GM23338 (cell line): ENCODE data around the gene MTPN. TPM values are rescaled to one million over a fixed set of nuclear protein-coding genes. Genes with fewer than 3 reads are reported as not detected.

ENCODE experiments used
- ATAC-seq: fragments of 200-7000 bp; cut with Tn5 transposase; 3 replicates; pipeline ENCODE4 v1.9.1; 2020
- DNase-seq: peaks from one replicate; pipeline ENCODE4 v3.0.0-alpha.2; 2015; ENCODE audit warnings: low spot score
- H2AFZ ChIP-seq: fragments of 200-600 bp; sonication (generic); 2 replicates; pipeline ENCODE4 v1.8.0; 2016; ENCODE audit warnings: antibody characterized with exemption, mild to moderate bottlenecking, moderate library complexity
- H3F3A ChIP-seq: fragments of 200-600 bp; sonication (generic); replicated peaks from 2 replicates; pipeline ENCODE4 v1.8.0; 2017; ENCODE audit warnings: antibody characterized with exemption, mixed run types, low read depth
- H3K27ac ChIP-seq: fragments of 200-600 bp; sonication (generic); 2 replicates; pipeline ENCODE4 v1.6.1; 2016; ENCODE audit warnings: low read depth
- H3K27me3 ChIP-seq: fragments of 200-600 bp; sonication (generic); 2 replicates; pipeline ENCODE4 v1.8.0; 2016; ENCODE audit warnings: mild to moderate bottlenecking, mixed run types, moderate library complexity; ENCODE audit not compliant: insufficient read depth
- H3K36me3 ChIP-seq: fragments of 200-600 bp; sonication (generic); 2 replicates; pipeline ENCODE4 v1.8.0; 2016; ENCODE audit warnings: mild to moderate bottlenecking; ENCODE audit not compliant: insufficient read depth
- H3K4me1 ChIP-seq: fragments of 200-600 bp; sonication (generic); 2 replicates; pipeline ENCODE4 v1.8.0; 2016; ENCODE audit warnings: mild to moderate bottlenecking, moderate library complexity; ENCODE audit not compliant: insufficient read depth
- H3K4me2 ChIP-seq: fragments of 200-600 bp; sonication (generic); 2 replicates; pipeline ENCODE4 v1.7.1; 2017; ENCODE audit warnings: mixed run types
- H3K4me3 ChIP-seq: fragments of 200-600 bp; sonication (generic); 2 replicates; pipeline ENCODE4 v1.6.1; 2016; ENCODE audit warnings: mixed run types
- H3K79me2 ChIP-seq: fragments of 200-600 bp; sonication (generic); replicated peaks from 2 replicates; pipeline ENCODE4 v1.8.0; 2017; ENCODE audit warnings: mild to moderate bottlenecking; ENCODE audit not compliant: insufficient read depth
- H3K9me2 ChIP-seq: fragments of 200-600 bp; sonication (generic); 2 replicates; pipeline ENCODE4 v1.8.0; 2017; ENCODE audit not compliant: insufficient read depth
- H4K20me1 ChIP-seq: fragments of 200-600 bp; sonication (generic); replicated peaks from 2 replicates; pipeline ENCODE4 v1.8.0; 2017; ENCODE audit warnings: mild to moderate bottlenecking; ENCODE audit not compliant: insufficient read depth
- H3K27ac Mint-ChIP-seq: 2 replicates; pipeline ENCODE4 v1.8.0; 2020; ENCODE audit warnings: inconsistent platforms, mild to moderate bottlenecking, moderate library complexity, mixed read lengths
- H3K27me3 Mint-ChIP-seq: 3 replicates; pipeline ENCODE4 v1.8.0; 2022; ENCODE audit warnings: low read depth, mild to moderate bottlenecking, moderate library complexity, mixed read lengths, inconsistent platforms; ENCODE audit not compliant: insufficient read depth, poor library complexity
- H3K36me3 Mint-ChIP-seq: 3 replicates; pipeline ENCODE4 v1.8.0; 2021; ENCODE audit warnings: low read depth, mild to moderate bottlenecking, inconsistent platforms, moderate library complexity, mixed read lengths
- H3K4me1 Mint-ChIP-seq: 3 replicates; pipeline ENCODE4 v1.8.0; 2020; ENCODE audit warnings: mild to moderate bottlenecking, inconsistent platforms, mixed read lengths
- H3K4me3 Mint-ChIP-seq: 3 replicates; pipeline ENCODE4 v1.8.0; 2021; ENCODE audit warnings: moderate library complexity, mild to moderate bottlenecking, inconsistent platforms, mixed read lengths
- H3K9me3 Mint-ChIP-seq: 3 replicates; pipeline ENCODE4 v1.8.0; 2020; ENCODE audit warnings: moderate library complexity, mild to moderate bottlenecking, inconsistent platforms, mixed read lengths
- CTCF ChIP-seq, 2 experiments: fragments of 200-600 bp in 1 of 2; sonication (generic) in 1 of 2; conservative IDR thresholded peaks; 2 replicates each; pipeline versions ENCODE4 v1.5.1 to v1.6.1; 2016 to 2017; ENCODE audit warnings: antibody characterized with exemption in 2 of 2, low read depth in 2 of 2, mild to moderate bottlenecking in 2 of 2, moderate library complexity in 1 of 2
- EZH2 ChIP-seq: fragments of 200-600 bp; sonication (generic); IDR thresholded peaks from one replicate; pipeline ENCODE4 v1.8.0; 2017; ENCODE audit warnings: antibody characterized with exemption, mild to moderate bottlenecking, low read depth; ENCODE audit not compliant: unreplicated experiment
- EZH2phosphoT487 ChIP-seq: fragments of 200-600 bp; sonication (generic); IDR thresholded peaks from one replicate; pipeline ENCODE4 v1.8.1; 2018; ENCODE audit warnings: antibody characterized with exemption; ENCODE audit not compliant: unreplicated experiment
- JUNB ChIP-seq: IDR thresholded peaks from one replicate; pipeline ENCODE4 v1.6.1; 2016; ENCODE audit warnings: antibody characterized with exemption; ENCODE audit not compliant: unreplicated experiment
- NANOG ChIP-seq: IDR thresholded peaks from 2 replicates; pipeline ENCODE4 v1.6.1; 2016; ENCODE audit warnings: antibody characterized with exemption, borderline replicate concordance
- POLR2AphosphoS5 ChIP-seq: IDR thresholded peaks from 2 replicates; pipeline ENCODE4 v1.6.1; 2016; ENCODE audit warnings: antibody characterized with exemption, low read depth
- STAT1 ChIP-seq: IDR thresholded peaks from one replicate; pipeline ENCODE4 v1.6.1; 2016; ENCODE audit warnings: antibody characterized with exemption; ENCODE audit not compliant: unreplicated experiment
- ZNF114 ChIP-seq: fragments of 250-450 bp; sonication (Bioruptor Pico); IDR thresholded peaks from 2 replicates; pipeline ENCODE4 v1.5.0; 2020; ENCODE audit warnings: mild to moderate bottlenecking, moderate library complexity
- ZNF331 ChIP-seq: fragments of 250-450 bp; sonication (Bioruptor Pico); IDR thresholded peaks from 2 replicates; pipeline ENCODE4 v1.5.0; 2020; ENCODE audit warnings: low read depth, mild to moderate bottlenecking, moderate library complexity
- ZNF462 ChIP-seq: fragments of 250-450 bp; sonication (Bioruptor Pico); IDR thresholded peaks from 2 replicates; pipeline ENCODE4 v1.5.0; 2020; ENCODE audit warnings: mild to moderate bottlenecking, moderate library complexity
- polyA plus RNA-seq: library from polyadenylated mRNA; unstranded; fragments of >200 nt; fragmentation: Nextera tagmentation; extraction: Ambion mirVana; gene quantifications from 2 replicates; pipeline ENCODE4 v1.2.1, GENCODE V29; 2016
- total RNA-seq: library from RNA; depleted of rRNA; stranded (reverse); fragments of >200 nt; shearing (Covaris generic); gene quantifications from 2 replicates; pipeline ENCODE4 v1.2.3, GENCODE V29; 2014

Gene MTPN
- total and polyA plus RNA-seq, 2 experiments from 2014 or later: 87.7 to 90.3 TPM

GRCh38 chr7:135894816-135895215 lies 82.3 kb downstream of the MTPN start (continued):
- TF ChIP-seq ZNF462 (CRISPR knock-in tag): no peak
- TF ChIP-seq ZNF114 (CRISPR knock-in tag): no peak
- TF ChIP-seq POLR2AphosphoS5: no peak

- ATAC-seq (no peak), DNase-seq (no peak)
- H3K36me3 Mint-ChIP-seq: no peaks in the 10 kb centered on the region
- no peak overlapping the region for H3K4me3 ChIP-seq
- H3K4me1 Mint-ChIP-seq: no peaks in the 10 kb centered on the region
- H3K36me3 ChIP-seq: no peaks in the 10 kb centered on the region
- no peak overlapping the region for H2AFZ ChIP-seq
- no peak overlapping the region for H3K4me3 Mint-ChIP-seq
- no peaks in the 10 kb centered on the region for H3K9me2 ChIP-seq
- H3F3A ChIP-seq: no peaks in the 10 kb centered on the region
- no peaks in the 10 kb centered on the region for H3K4me1 ChIP-seq
- no peaks in the 10 kb centered on the region for H4K20me1 ChIP-seq
- H3K79me2 ChIP-seq: no peaks in the 10 kb centered on the region
- no peak overlapping the region for H3K27ac ChIP-seq
- no peaks in the 10 kb centered on the region for H3K27me3 Mint-ChIP-seq
- no peak overlapping the region for H3K27ac Mint-ChIP-seq
- H3K27me3 ChIP-seq: no peaks in the 10 kb centered on the region
- H3K4me2 ChIP-seq: no peak overlapping the region
- no peaks in the 10 kb centered on the region for H3K9me3 Mint-ChIP-seq
- no peak for TF ChIP-seq EZH2
- TF ChIP-seq EZH2phosphoT487: no peak
- no peak for TF ChIP-seq NANOG
- TF ChIP-seq STAT1: no peak
- no peak for TF ChIP-seq JUNB
- no peak for TF ChIP-seq CTCF (conservative IDR thresholded peaks at IDR 0.05; ENCODE audit: low read depth in 2 of 2)
- TF ChIP-seq ZNF331 (CRISPR knock-in tag): no peak
- TF ChIP-seq POLR2AphosphoS5: no peak
Observed at GRCh38 chr7:135889823-135890222, 87.3 kb downstream of the MTPN start.
